GM21526 (cell line): ENCODE data around the gene NPC1L1.

Experiments
- ATAC-seq: cut with Tn5 transposase; IDR thresholded peaks from one replicate; pipeline ENCODE4 v1.9.1; 2021; ENCODE audit warnings: moderate library complexity; ENCODE audit not compliant: unreplicated experiment, low FRiP score

NPC1L1 gene

DNA sequence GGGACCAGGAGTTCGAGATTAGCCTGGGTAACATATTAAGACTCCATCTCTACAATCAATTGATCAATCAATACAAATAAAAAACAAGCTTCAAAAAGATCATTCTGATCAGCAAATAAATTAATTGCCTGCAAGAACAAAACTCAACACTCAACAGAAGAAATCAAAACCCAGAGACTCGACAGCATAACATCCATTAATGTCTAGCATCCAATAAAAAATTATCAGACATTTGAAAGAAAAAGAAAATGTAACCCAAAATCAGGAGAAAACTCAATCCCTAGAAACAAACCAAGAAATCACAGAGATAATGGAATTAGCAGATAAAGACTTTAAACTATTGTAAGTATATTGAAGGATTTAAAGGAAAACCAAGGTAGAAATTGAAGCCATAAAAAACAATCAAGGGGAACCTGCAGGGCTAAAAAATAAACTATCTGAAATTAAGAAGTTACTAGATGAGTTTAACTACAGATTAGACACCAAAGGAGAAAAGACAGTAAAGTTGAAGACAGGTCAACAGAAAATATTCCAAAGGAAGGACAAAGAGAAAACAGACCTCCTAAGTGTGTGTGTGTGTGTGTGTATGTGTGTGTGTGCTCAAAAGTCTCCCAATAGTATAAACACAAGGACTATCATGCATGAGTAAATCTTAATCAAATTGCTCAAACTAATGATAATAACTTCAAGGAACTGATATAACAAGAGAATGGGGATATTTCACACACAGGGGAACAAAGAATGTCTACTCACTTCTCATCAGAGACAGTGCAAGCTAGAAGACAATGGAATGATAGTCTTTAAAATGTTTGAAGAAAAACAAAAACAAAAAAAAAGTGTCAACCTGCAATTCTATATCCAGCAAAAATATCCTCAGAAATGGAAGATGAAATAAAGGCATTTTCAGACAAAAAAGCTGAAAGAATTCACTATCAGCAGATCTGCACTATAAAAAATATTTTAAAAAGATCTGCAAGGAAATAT, 58.3 kb downstream of the NPC1L1 start:
- no peak for ATAC-seq

DNA sequence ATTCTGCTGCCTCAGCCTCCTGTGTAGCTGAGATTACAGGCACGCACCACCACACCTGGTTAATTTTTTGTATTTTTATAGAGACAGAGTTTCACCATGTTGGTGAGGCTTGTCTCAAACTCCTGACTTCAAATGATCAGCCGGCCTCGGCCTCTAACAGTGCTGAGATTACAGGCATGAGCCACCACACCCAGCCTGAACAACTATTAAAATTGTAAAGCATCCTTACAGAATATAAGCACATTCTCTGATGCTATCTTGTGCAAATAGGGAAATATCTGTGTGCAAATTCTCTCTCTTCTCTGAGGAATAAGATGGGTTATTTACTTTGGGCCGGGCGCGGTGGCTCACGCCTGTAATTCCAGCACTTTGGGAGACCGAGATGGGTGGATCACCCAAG, 63.2 kb downstream of the NPC1L1 start:
- ATAC-seq: no peak

DNA sequence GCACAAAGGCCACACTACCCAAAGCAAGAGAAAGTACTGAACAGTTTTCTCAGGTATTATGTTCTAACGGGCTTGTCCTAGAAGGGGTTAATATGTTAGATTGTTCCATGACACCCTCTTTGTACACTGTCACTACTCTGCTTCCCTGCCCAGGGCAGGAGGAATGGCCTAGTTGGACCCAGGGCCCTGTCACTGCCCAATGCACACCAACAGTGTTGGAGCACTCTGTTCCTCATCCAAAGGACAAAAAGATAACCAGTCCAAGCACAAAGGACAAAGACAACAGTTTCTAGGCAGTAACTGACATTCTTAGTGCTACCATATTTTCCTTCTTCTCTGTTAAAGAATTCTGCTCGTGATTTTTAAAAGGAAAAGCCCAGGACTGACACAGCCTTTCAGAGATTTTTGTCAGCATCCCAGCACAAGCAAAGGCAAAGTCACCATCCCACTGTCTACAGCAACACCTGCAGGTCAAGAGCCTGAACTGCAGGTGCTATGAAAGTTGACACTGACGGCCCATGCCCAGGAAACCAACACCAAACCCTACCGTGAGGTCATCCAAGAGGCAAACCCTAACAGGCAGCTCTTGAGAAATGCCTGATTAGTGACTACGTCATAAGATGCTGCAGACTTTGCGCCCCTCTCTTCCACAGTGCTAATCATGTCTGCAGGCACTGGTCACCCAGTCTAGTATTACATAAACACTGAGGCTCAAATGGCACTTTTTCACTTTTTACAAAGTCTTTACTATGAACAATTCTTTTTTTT, 63.9 kb downstream of the NPC1L1 start:
- peak; percentile 67 for ATAC-seq

DNA sequence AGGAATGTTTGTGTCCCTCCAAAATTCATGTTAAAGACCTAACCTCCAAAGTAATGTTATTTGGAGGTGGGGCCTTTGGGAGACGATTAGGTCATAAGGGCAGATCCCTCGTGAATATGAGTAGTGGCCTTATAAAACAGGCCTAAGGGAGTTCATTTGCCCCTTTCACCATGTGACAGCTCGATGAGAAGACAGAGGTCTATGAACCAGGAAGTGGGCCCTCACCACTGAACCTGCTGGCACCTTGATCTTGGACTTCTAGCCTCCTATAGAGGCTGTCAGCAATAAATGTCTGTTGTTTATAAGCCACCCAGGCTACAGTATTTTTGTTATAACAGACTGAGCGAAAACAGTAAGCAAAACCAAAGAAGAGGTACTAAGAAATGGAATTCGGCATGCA, 64.8 kb downstream of the NPC1L1 start:
- ATAC-seq: no peak

DNA sequence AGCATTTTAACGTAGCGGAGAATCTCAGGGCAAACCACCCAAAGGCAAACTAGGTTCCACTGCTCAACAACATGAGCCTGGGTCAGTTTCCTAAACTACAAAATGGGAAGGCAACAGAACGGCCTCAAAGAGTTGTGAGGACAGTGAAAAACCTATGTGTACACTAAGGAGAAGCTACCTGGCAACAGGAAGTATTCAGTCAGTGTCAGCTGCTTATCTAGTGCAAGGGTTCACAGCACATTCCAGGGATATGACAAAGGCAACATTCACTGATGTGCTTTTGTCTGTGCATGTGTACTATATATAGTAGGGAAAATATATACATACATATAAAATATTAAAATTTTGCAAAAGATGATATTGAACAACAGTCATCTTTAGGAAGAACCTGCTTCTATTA, 67.8 kb downstream of the NPC1L1 start:
- ATAC-seq: no peak

DNA sequence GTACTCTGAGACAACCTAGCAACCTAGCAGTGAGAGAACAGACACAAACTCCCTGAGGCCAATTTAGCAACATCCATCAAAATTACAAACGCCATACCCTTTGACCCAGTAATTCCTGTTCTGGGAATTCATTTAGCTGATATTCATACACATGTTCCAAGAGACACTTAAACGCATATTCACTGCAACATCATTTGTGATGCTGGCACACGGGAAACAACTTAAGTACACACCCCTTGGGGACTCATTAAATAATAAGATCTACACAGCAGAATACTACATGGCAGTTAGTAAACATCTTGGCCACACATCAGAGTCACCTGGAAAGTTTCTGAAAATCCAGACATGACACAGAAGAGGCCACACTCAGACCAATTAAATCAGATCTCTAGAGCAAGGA, 68.3 kb downstream of the NPC1L1 start:
- ATAC-seq: no peak

DNA sequence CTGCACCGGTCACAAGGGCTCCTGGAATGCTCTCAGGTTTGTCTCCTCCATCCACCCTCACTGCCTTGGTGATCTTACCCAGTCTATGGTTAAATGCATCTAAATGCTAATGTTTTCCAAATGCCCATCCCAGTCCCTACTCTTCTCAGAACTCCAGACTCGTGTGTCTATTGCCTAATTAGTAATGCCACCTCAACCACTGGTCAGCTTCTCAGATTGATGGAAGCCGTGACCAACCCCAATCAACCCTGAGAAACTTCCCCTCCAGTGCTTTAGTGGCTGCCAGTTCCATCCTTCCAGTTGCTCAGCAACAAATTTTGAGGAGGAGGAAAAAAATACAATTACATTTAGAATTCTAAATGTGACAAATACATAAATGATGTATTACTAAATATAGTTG, 69.3 kb downstream of the NPC1L1 start:
- no peak for ATAC-seq

DNA sequence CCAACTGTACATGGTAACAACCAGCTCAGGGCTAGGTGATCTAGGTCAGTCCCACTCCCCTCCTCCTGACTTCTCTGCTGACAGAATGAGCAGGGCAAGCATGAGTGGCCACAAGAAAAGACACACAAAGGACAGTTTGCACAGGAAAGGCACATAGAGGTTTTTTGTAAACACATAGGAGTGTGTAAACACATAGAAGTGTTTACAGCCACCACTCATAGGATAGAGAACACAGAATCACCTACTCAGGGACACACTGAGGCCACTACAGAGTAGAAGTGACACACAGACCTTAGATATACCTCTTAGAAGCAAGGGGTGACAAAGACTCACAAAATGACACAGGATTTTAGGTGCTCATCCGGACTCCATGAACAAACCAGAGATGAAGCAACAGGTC, 69.7 kb downstream of the NPC1L1 start:
- ATAC-seq: no peak

DNA sequence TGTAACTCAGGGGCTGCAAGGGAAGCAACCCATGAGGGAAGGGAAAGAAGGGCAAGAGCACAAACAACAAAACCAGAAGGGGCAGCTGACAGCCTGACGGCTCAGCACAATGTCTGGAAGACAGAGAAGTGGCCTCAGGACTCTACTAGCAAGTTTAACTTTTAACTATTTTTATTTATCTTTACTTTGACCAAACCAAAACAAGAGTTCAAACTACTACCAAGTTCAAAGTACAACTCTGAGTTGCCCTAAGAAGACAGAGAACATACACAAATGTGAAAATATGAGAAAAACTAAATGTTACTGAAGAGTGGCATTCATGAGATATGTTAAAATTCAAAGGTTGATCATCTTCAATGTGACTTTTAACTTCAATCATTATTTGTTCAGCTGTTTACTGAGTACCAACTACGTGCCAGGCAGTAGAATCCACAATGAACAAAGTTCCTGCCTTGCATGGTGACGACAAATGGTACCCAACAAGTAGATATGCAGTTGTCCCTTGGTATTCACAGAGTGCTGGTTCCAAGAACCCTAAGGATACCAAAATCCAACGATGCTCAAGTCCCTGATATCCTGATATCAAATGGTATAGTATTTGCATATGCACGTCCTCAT, 70.4 kb downstream of the NPC1L1 start:
- no peak for ATAC-seq

DNA sequence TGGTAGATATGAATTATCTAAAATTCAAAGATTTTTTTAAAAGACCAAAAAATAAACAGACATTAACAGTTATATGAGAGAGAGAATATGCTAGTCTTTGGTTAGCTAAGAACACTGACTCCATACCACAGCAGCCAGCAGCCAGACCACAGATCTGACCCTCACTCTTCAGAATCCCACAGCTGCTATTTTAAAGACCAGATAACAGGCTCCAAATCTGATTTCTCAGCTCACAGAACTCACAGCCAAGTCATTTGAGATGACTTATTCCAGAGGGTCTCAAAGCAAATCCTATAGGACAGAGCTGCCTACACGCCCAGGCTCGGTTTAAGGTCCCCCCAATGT, 71.0 kb downstream of the NPC1L1 start:
- no peak for ATAC-seq

DNA sequence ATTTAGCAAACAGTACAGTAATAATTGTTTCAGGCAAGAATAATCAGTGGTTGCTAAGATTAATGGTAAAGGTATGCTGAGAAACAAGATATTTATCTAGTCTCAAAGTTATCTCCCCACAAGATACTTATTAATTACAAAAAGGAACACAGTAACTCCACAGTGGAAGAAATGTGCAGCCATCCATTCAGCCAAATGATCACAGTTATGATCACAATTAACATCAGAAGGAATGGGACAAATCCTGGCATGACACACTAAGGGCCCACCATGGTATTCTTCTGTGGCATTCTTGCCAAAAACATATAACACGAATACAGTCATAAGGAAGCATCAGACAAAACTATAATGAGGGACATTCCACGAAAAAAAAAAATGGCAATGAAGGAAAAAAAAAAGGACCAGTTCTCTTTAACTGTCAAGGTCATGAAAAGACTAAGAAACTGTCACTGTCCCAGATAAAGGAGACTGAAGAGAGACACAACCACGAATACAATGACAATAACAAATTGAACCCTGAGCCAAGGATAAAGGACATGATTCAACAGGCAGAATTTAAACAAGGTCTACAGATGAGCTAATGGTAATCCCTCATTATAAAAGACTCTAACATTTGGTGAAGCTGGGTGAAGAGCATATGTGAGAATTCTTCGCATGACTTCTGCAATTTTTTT, 71.5 kb downstream of the NPC1L1 start:
- ATAC-seq: no peak

DNA sequence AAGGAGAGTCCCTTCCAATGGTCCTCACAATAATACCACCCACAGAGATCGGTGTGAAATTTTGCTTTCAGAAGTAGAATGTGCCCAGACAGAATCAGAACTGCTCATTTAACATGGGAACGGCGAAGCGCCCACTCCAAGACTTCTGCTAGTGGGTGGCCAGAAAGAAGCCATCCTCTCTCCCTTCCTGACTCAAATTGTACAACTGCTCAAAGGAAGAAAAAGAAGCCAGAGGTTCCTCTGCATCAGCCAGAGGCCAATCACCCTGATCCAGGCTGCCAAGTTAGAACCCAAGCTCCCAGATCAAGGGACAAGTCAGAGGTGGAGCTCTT, 73.9 kb downstream of the NPC1L1 start:
- ATAC-seq: no peak

DNA sequence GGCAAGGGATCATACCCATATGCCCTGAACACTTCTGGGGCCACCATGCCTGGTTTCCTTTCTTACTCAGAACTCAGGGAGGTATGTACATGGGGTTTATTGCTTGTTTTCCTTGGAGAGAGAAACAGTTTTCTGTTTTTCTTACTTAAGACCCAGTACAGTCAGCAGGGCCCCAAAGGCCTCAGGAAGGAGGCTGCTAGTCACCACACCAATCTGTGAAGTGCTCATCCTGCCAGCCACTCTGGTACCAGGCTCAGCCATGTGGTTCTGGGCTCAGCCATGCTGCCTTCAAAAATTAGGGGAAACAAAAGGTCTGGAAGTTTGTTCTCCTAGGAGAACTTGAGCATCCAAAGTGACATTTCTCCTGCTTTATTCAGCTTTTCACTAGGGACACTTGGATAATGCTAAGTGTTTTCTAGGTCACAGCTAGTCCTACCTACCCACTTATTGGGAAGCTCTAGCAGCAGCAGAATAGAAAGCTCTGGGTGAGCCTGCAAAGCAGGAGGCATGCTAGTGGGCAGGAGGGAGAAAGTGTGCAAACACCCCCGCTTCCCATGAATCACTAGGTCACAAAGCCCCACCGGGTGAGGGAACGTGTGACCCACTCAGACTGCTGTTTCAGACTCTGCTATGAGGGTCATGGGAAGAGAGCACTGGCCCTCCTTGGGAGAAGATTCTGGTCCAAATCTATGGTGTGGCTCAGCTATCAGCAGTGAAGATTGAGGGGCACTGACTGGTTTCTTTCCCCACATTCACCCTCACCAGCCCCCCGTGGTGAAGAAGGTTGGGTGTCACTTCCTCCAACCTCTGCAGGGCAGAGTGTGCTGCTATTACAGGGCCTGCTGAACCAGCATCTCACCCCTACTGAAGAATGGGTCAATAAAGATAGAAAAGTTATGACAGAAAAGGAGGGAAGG, 74.6 kb downstream of the NPC1L1 start:
- no peak for ATAC-seq

DNA sequence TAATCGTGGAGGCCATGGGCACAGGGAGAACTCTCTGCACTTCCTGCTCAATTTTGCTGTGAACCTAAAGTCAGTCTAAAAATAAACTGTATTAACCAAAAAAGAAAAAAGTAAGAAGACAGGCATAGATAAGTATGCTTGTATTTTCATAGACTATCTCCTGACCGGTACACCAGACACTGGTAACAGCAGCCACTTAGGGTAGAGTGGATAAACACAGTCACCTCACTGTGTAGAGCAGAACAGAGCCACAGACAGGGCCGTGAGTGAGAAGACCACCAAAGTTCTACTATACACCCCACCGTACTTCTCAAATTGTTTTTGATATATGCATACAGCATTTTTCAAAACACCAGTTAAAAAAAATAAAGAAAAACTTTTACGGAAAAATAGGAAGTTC, 75.6 kb downstream of the NPC1L1 start:
- no peak for ATAC-seq

DNA sequence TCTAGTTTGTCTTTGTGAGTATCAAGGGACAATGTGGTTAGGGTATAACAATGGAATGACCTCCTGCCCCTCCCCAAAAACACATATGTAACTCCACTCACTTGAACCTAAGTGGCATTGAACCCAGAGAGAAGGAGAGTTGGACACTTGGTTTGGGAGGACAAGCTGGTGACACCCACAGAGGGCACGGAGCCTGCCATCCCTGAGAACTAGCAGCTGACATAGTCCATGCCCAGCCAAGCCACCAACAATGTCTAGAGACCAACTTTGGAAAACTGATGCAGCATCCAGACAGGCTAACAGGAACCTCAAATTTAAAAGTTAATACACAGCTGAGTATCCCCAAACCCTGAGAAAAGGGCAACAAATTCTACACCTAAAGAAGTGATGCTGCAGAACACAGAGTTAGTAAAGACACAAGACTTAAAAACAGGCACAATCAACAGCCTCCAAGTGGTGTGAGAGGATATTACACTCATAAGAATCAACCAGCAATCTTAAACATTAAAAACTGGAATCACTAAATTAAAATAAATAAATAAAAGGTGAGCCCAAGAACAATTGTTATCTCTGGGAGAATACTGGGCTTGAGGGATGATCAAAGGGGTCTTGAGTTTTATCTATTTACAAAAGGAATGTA, 77.8 kb downstream of the NPC1L1 start:
- ATAC-seq: no peak
